Lung (tissue), 12 donors: ENCODE results near the gene PSMA7. TPM values are rescaled to one million over a fixed set of nuclear protein-coding genes. Genes with fewer than 3 reads are reported as not detected.

Source experiments
- ATAC-seq: fragments of 200-7000 bp; cut with Tn5 transposase; one replicate; pipeline ENCODE4 v1.9.1; 2020; ENCODE audit warnings: moderate number of reproducible peaks; ENCODE audit not compliant: insufficient read depth, low FRiP score
- DNase-seq, 3 donors: peaks; one replicate each; pipeline ENCODE4 v3.0.0-alpha.2; 2013 to 2017
- H3K27ac ChIP-seq, 2 donors: one replicate each; pipeline ENCODE4 v1.5.1; 2013; ENCODE audit warnings: mild to moderate bottlenecking in 2 of 2, moderate library complexity in 2 of 2, control low read depth in 1 of 2, inconsistent platforms in 1 of 2, low read depth in 1 of 2, low read length in 1 of 2
- H3K27me3 ChIP-seq, 3 donors: one replicate each; pipeline ENCODE4 v1.5.1; 2013; ENCODE audit warnings: low read length in 2 of 3; ENCODE audit not compliant: control insufficient read depth in 3 of 3, insufficient read depth in 3 of 3
- H3K36me3 ChIP-seq, 4 donors: one replicate each; pipeline ENCODE4 v1.5.1; 2013; ENCODE audit warnings: low read length in 4 of 4, mild to moderate bottlenecking in 1 of 4, moderate library complexity in 1 of 4; ENCODE audit not compliant: control insufficient read depth in 4 of 4, insufficient read depth in 4 of 4
- H3K4me1 ChIP-seq, 5 donors: one replicate each; pipeline ENCODE4 v1.5.1; 2013; ENCODE audit warnings: low read length in 5 of 5, mild to moderate bottlenecking in 2 of 5, moderate library complexity in 1 of 5; ENCODE audit not compliant: control insufficient read depth in 5 of 5, insufficient read depth in 5 of 5
- H3K4me3 ChIP-seq: one replicate; pipeline ENCODE4 v1.5.1; 2013; ENCODE audit warnings: mild to moderate bottlenecking, control low read depth, moderate library complexity
- H3K9ac ChIP-seq, 2 donors: one replicate each; pipeline ENCODE4 v1.5.1; 2013; ENCODE audit warnings: low read length in 2 of 2, control low read depth in 1 of 2; ENCODE audit not compliant: insufficient read depth in 1 of 2
- H3K9me3 ChIP-seq, 4 donors: one replicate each; pipeline ENCODE4 v1.5.1; 2013; ENCODE audit warnings: low read length in 3 of 4, mild to moderate bottlenecking in 1 of 4, moderate library complexity in 1 of 4; ENCODE audit not compliant: control insufficient read depth in 4 of 4, insufficient read depth in 3 of 4
- CTCF ChIP-seq: IDR thresholded peaks from 2 replicates; pipeline ENCODE4 v1.5.1; 2012; ENCODE audit warnings: mild to moderate bottlenecking; ENCODE audit errors: control extremely low read depth, extremely low read depth
- WGBS, 2 donors: extraction: QIAGEN DNeasy Blood & Tissue Kit; methylation state at CpG; one replicate each; pipeline ENCODE4 v1.1.7; 2013; 5-methylcytosine and 5-hydroxymethylcytosine counted together
- polyA plus RNA-seq, 2 donors: library from polyadenylated mRNA; stranded (reverse); fragments of 200-250 nt; gene quantifications; one replicate each; pipeline ENCODE4 v1.2.1, GENCODE V29; 2013
- total RNA-seq, 2 donors: library from RNA; depleted of rRNA in 1 of 2; stranded (reverse); fragments of >200 nt in 1 of 2; gene quantifications; one replicate each; pipeline ENCODE4 v1.2.1, GENCODE V29; 2014 to 2021
- donor health status: control.
- donor health status: control.
- donor health status: Bipolar disorder and iron deficiency.
- donor health status: healthy.
- donor health status: DM: yes; HTN: yes; CAD: no.

Gene PSMA7
- total and polyA plus RNA-seq, 4 donors = 100 to 478 (median 258) TPM

DNA sequence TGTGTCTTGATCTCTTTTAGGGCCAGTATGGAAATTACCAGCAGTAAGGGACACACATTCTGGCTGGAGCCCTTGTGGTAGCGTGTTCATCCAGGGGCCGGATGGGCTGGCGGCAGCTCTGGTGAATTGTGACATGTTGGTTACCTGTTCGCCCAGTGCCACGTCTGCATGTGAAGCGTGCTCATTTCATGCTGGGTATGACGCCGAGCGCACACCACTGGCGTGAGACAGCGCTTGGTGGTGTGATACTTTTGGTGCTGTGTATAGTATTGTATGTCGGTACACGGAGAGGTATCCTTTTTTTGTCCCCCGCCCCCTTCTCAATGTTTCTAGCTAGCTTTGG is 35.9 kb upstream of the PSMA7 start:
- no peak overlapping the region for H3K27ac ChIP-seq
- 97% methylated on average over 14 of the region's 14 CpGs for WGBS, 2 donors
- no peaks in the 10 kb centered on the region for H3K9me3 ChIP-seq
- H3K4me1 ChIP-seq = peaks cover 0 to 14% (median 6%) of the 10 kb centered on the region in 5 donors
- no peaks in the 10 kb centered on the region for H3K27me3 ChIP-seq
- ATAC-seq (no peak), DNase-seq (no peak)
- peaks cover 4 to 28% (median 8%) of the 10 kb centered on the region in 4 donors for H3K36me3 ChIP-seq
- no peak overlapping the region for H3K9ac ChIP-seq
- no peak overlapping the region for H3K4me3 ChIP-seq
- no peak for TF ChIP-seq CTCF

GRCh38 chr20:62178316-62179161 is 35.3 kb upstream of the PSMA7 start:
- no peak for TF ChIP-seq CTCF
- Histone ChIP-seq H3K4me1 (peaks cover 0 to 10% (median 2%) of the 10 kb centered on the region in 5 donors), H3K36me3 (peaks cover 4 to 30% (median 9%) of the 10 kb centered on the region in 4 donors), H3K27me3 (no peaks in the 10 kb centered on the region), H3K9ac (no peak overlapping the region), H3K9me3 (no peaks in the 10 kb centered on the region), H3K4me3 (no peak overlapping the region), H3K27ac (no peak overlapping the region)
- 96 to 97% methylated on average over 19 of the region's 19 CpGs for WGBS, 2 donors
- ATAC-seq = no peak
- no peak for DNase-seq

DNA sequence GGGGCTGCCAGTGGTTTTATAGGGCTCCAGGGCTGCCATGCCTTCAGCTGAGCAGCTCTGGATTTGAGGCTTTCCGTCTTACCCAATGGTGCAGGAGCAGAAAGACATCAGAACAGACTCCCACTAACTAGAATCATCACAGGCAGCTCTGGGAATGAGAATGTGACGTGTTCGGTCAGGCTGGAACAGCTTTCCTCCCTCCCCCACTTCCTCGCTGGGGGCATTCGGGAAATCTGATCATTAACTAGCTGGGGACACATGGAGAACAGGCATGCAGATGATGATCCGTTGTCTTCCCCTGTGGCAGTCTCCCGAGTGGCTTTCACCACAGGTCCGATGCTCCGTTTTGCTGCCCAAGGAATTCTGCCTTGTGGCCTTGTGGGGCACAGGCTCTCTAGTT is 34.1 kb upstream of the PSMA7 start:
- H3K27ac ChIP-seq = no peak overlapping the region
- no peak for TF ChIP-seq CTCF
- H3K27me3 ChIP-seq = no peaks in the 10 kb centered on the region
- WGBS, 2 donors = 93 to 95% methylated on average over 9 of the region's 9 CpGs
- DNase-seq = no peak
- peaks cover 0 to 7% (median 0%) of the 10 kb centered on the region in 5 donors for H3K4me1 ChIP-seq
- no peaks in the 10 kb centered on the region for H3K9me3 ChIP-seq
- peaks cover 4 to 38% (median 11%) of the 10 kb centered on the region in 4 donors for H3K36me3 ChIP-seq
- H3K4me3 ChIP-seq = no peak overlapping the region
- ATAC-seq = no peak
- no peak overlapping the region for H3K9ac ChIP-seq
